ENCODE measurements around the gene MCHR1. TPM values are rescaled to one million over a fixed set of nuclear protein-coding genes. Genes with fewer than 3 reads are reported as not detected.

The MCHR1 gene
- total and polyA plus RNA-seq, 2 of the 4 experiments (the other 2 are of a cell fraction), result 1.4 to 3.2 TPM

- H3K27me3 ChIP-seq (ENCODE audit: control insufficient read depth, insufficient read depth, low read length), result no peaks in the 10 kb centered on the region
- in situ Hi-C loops (cut with MboI; ENCODE audit: low sequenced_read_pairs) (no loop called here), intact Hi-C loops (cut with micrococcal nuclease) (no loop called here), dilution Hi-C loops (cut with HindIII; ENCODE audit: low sequenced_read_pairs, unreplicated experiment) (no loop called here)
- 0 out of 2 replicates have a peak overlapping the region, but pooled peaks have one; percentile 5 for H3K56ac ChIP-seq (ENCODE audit: extremely low read depth, insufficient read depth, low read length)
- H4K8ac ChIP-seq (ENCODE audit: low read depth in 2 of 2, low read length in 2 of 2), result no peak overlapping the region
- CTCF ChIA-PET, result interaction anchor here (0.5 to 1.7 kb wide), 4 partner anchors 10 to 195 kb away, joined by 4 to 8 read pairs (median 6); no protein-coding TSS in a partner anchor
- H3K4me1 ChIP-seq (ENCODE audit: control insufficient read depth, insufficient read depth, low read length), result peaks cover 10% of the 10 kb centered on the region
- H3K18ac ChIP-seq (ENCODE audit: low read depth, low read length), result 0 out of 2 replicates have a peak overlapping the region, but pooled peaks have one; percentile 28
- 0 out of 2 replicates have a peak overlapping the region, but pooled peaks have one; percentile 6 for H4K91ac ChIP-seq (ENCODE audit: insufficient read depth, low read depth, low read length)
- H3K4ac ChIP-seq (ENCODE audit: low read depth, low read length), result 0 out of 2 replicates have a peak overlapping the region, but pooled peaks have one; percentile 17
- peak overlapping the region; percentile 85 for H3K4me2 ChIP-seq (ENCODE audit: low read depth, low read length)
- H3K4me3 ChIP-seq (ENCODE audit: insufficient read depth, low read depth, low read length), result no peak overlapping the region; the same call in 1 of the 2 replicates
- peaks cover 63% of the 10 kb centered on the region for H4K20me1 ChIP-seq (ENCODE audit: insufficient read depth, low read length)
- H2BK20ac ChIP-seq (ENCODE audit: low read depth, low read length), result no peak overlapping the region
- POLR2A ChIA-PET (ENCODE audit: unreplicated experiment), result no interaction called here
- no TSS peak for BruUV-seq (replicated peaks)
- WGBS, 2 experiments (ENCODE audit: extremely low coverage in 2 of 2, insufficient read length in 1 of 2), result 100% methylated on average over 5 of the region's 11 CpGs; no CpG with 5 or more reads in 1 of the 2 experiments
- peak overlapping the region; percentile 30; the same call in 1 of the 2 replicates for H3K27ac ChIP-seq (ENCODE audit: insufficient read depth, low read length)
- peak overlapping the region; percentile 10; the same call in 1 of the 2 replicates for H3K14ac ChIP-seq (replicated peaks; ENCODE audit: low read depth, low read length)
- peaks cover 7 to 66% of the 10 kb centered on the region in 2 experiments for H3K79me1 ChIP-seq (ENCODE audit: low read depth in 1 of 2, low read length in 2 of 2)
- no peak for ATAC-seq (ENCODE audit: low read depth)
- H3K9me3 ChIP-seq (ENCODE audit: control insufficient read depth, insufficient read depth, low read length), result no peaks in the 10 kb centered on the region
- H3K36me3 ChIP-seq (ENCODE audit: control insufficient read depth, insufficient read depth, low read length), result peaks cover 2% of the 10 kb centered on the region; the same call in 1 of the 2 replicates
- no peak overlapping the region for H2BK120ac ChIP-seq (ENCODE audit: low read depth, low read length)
- peak overlapping the region; percentile 19 for H3K9ac ChIP-seq (ENCODE audit: low read depth, low read length)
- DNase-seq, result no peak
- peak overlapping the region; percentile 79 for H2BK5ac ChIP-seq (ENCODE audit: low read depth, low read length, poor library complexity, severe bottlenecking)
- no peak overlapping the region for H2AK5ac ChIP-seq (ENCODE audit: low read depth, low read length)
- peak overlapping the region; percentile 22; the same call in 1 of the 2 replicates for H3K23ac ChIP-seq (ENCODE audit: low read depth, low read length)
- H2BK15ac ChIP-seq (ENCODE audit: low read depth, low read length), result peak overlapping the region; percentile 12; the same call in 1 of the 3 replicates
- peaks cover 24% of the 10 kb centered on the region for H3K9me1 ChIP-seq (ENCODE audit: insufficient read depth, low read length)
- no peak overlapping the region for H2AFZ ChIP-seq (replicated peaks; ENCODE audit: low read length, poor library complexity)
- no peak overlapping the region for H2AK9ac ChIP-seq (replicated peaks; ENCODE audit: low read depth, low read length, poor library complexity)
- peak overlapping the region; percentile 26; the same call in 1 of the 2 replicates for H4K5ac ChIP-seq (ENCODE audit: low read depth, low read length)
- TF ChIP-seq RAD21 (IDR thresholded peaks at IDR 0.05; ENCODE audit: low read length), result no peak
- no peak for TF ChIP-seq NFE2L2 (IDR thresholded peaks at IDR 0.05; ENCODE audit: low read depth, low read length)
- TF ChIP-seq POLR2A (IDR thresholded peaks at IDR 0.05; ENCODE audit: low read depth, low read length), result no peak
- TF ChIP-seq MAZ (IDR thresholded peaks at IDR 0.05; ENCODE audit: borderline replicate concordance, low read depth, low read length), result no peak
- TF ChIP-seq, protein P1, sequence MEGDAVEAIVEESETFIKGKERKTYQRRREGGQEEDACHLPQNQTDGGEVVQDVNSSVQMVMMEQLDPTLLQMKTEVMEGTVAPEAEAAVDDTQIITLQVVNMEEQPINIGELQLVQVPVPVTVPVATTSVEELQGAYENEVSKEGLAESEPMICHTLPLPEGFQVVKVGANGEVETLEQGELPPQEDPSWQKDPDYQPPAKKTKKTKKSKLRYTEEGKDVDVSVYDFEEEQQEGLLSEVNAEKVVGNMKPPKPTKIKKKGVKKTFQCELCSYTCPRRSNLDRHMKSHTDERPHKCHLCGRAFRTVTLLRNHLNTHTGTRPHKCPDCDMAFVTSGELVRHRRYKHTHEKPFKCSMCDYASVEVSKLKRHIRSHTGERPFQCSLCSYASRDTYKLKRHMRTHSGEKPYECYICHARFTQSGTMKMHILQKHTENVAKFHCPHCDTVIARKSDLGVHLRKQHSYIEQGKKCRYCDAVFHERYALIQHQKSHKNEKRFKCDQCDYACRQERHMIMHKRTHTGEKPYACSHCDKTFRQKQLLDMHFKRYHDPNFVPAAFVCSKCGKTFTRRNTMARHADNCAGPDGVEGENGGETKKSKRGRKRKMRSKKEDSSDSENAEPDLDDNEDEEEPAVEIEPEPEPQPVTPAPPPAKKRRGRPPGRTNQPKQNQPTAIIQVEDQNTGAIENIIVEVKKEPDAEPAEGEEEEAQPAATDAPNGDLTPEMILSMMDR (conservative IDR thresholded peaks at IDR 0.05; ENCODE audit: low read depth, low read length), result no peak
- TF ChIP-seq MAFK (IDR thresholded peaks at IDR 0.05; ENCODE audit: low read depth, low read length), result no peak
- no peak for TF ChIP-seq FOS (IDR thresholded peaks at IDR 0.05; ENCODE audit: low read depth, low read length)
- TF ChIP-seq RCOR1 (IDR thresholded peaks at IDR 0.05; ENCODE audit: insufficient replicate concordance, low read length), result no peak
- no peak for TF ChIP-seq USF2 (IDR thresholded peaks at IDR 0.05; ENCODE audit: low read depth, low read length)
- no peak for TF ChIP-seq RFX5 (IDR thresholded peaks at IDR 0.05; ENCODE audit: low read depth, low read length)
- no peak for TF ChIP-seq ELK1 (IDR thresholded peaks at IDR 0.05; ENCODE audit: borderline replicate concordance, low read depth, low read length)
- TF ChIP-seq MXI1 (IDR thresholded peaks at IDR 0.05; ENCODE audit: borderline replicate concordance, low read depth, low read length), result no peak
- TF ChIP-seq CEBPB (IDR thresholded peaks at IDR 0.05; ENCODE audit: low read depth, low read length), result no peak
- TF ChIP-seq CHD1 (IDR thresholded peaks at IDR 0.05; ENCODE audit: low read depth, low read length), result no peak
Observed at GRCh38 chr22:40634119-40634903, 45.0 kb upstream of the MCHR1 start.
